Right lobe of liver (tissue), 6 donors: Measurements from ENCODE around the gene ERBB4. TPM values are rescaled to one million over a fixed set of nuclear protein-coding genes. Genes with fewer than 3 reads are reported as not detected.

Experiments used
- ATAC-seq, 4 donors: fragments of 200-7000 bp; cut with Tn5 transposase; one replicate each; pipeline ENCODE4 v1.9.1; 2020; ENCODE audit warnings: mild to moderate bottlenecking in 4 of 4, moderate library complexity in 4 of 4
- DNase-seq, 3 donors: peaks; one replicate each; pipeline ENCODE4 v3.0.0-alpha.2; 2020
- H3K27ac ChIP-seq, 3 donors: fragments of 200-600 bp; one replicate each; pipeline ENCODE4 v1.8.0; 2022
- H3K27me3 ChIP-seq, 2 donors: fragments of 200-600 bp; one replicate each; pipeline ENCODE4 v1.8.0; 2022
- H3K36me3 ChIP-seq, 4 donors: fragments of 200-600 bp; sonication (generic) in 1 of 4; one replicate each; pipeline versions ENCODE4 v1.5.1 to v1.8.0; 2017 to 2022; ENCODE audit warnings: control low read depth in 1 of 4
- H3K4me1 ChIP-seq, 4 donors: fragments of 200-600 bp; sonication (generic) in 1 of 4; one replicate each; pipeline versions ENCODE4 v1.5.1 to v1.8.0; 2017 to 2022; ENCODE audit warnings: control low read depth in 1 of 4
- H3K4me3 ChIP-seq, 3 donors: fragments of 200-600 bp; one replicate each; pipeline ENCODE4 v1.8.0; 2022
- H3K9me3 ChIP-seq, 4 donors: fragments of 200-600 bp; sonication (generic) in 1 of 4; one replicate each; pipeline versions ENCODE4 v1.5.1 to v1.8.0; 2017 to 2022; ENCODE audit warnings: control low read depth in 1 of 4
- CTCF ChIP-seq, 4 donors: fragments of 200-600 bp in 3 of 4; fragments of 450-650 bp in 1 of 4; IDR thresholded peaks; one replicate each; pipeline versions ENCODE4 v1.5.1 to v1.8.0; 2016 to 2022; ENCODE audit warnings: antibody characterized with exemption in 4 of 4, mild to moderate bottlenecking in 2 of 4
- POLR2A ChIP-seq: fragments of 450-650 bp; IDR thresholded peaks from one replicate; pipeline ENCODE4 v1.6.1; 2017; ENCODE audit warnings: antibody characterized with exemption, mild to moderate bottlenecking
- WGBS: methylation state at CpG from one replicate; pipeline ENCODE4 v1.1.6; 2018; ENCODE audit warnings: low coverage, low lambda C conversion rate; ENCODE audit not compliant: insufficient coverage; ENCODE audit errors: missing lambda C conversion rate; 5-methylcytosine and 5-hydroxymethylcytosine counted together
- intact Hi-C, 2 donors: fragments of 100-400 bp; cut with DNase I; formaldehyde crosslinking; loops; one replicate each; pipeline versions ENCODE4 v1.11.2 to v1.14.1; 2022
- total RNA-seq, 6 experiments: library from RNA; depleted of rRNA in 2 of 6; stranded (reverse); fragments of >200 nt in 2 of 6; fragmentation: NEBNext Ultra II Directional in 3 of 6; extraction: Animal tissue kit (Norgen Biotek cat#: 25700) in 3 of 6; gene quantifications; one replicate each; pipeline versions ENCODE4 v1.1.0 to v1.2.4, GENCODE V29; 2016 to 2023
- donor health status: DM: no; HTN: yes; CAD: no.
- donor health status: DM: no; HTN: no; CAD: no.
- donor health status: DM: no; HTN: no; CAD: no.
- donor health status: DM: no; HTN: yes; CAD: no.
- donor health status: DM: no; HTN: yes; CAD: no.

The ERBB4 gene
- total RNA-seq, 6 experiments from 2014 or later = 0.02 to 0.59 (median 0.08) TPM; not detected in 2

GRCh38 chr2:212311807-212312404, 226.7 kb downstream of the ERBB4 start:
- TF ChIP-seq POLR2A (no peak), CTCF (IDR thresholded peaks at IDR 0.05) (no peak)
- Histone ChIP-seq H3K36me3 (no peaks in the 10 kb centered on the region), H3K4me1 (no peaks in the 10 kb centered on the region), H3K27me3 (no peaks in the 10 kb centered on the region), H3K27ac (no peak overlapping the region), H3K9me3 (no peaks in the 10 kb centered on the region), H3K4me3 (no peak overlapping the region)
- no peak for ATAC-seq
- no peak for DNase-seq
- intact Hi-C loops = no loop called here
- WGBS = 40% methylated on average over 3 of the region's 3 CpGs

- ATAC-seq (no peak), DNase-seq (no peak)
- Histone ChIP-seq H3K4me3 (no peak overlapping the region), H3K4me1 (no peaks in the 10 kb centered on the region), H3K9me3 (no peaks in the 10 kb centered on the region), H3K27me3 (no peaks in the 10 kb centered on the region), H3K36me3 (no peaks in the 10 kb centered on the region), H3K27ac (no peak overlapping the region)
- WGBS = 46% methylated on average over 2 of the region's 2 CpGs
- TF ChIP-seq POLR2A = no peak
- no peak for TF ChIP-seq CTCF (IDR thresholded peaks at IDR 0.05)
- intact Hi-C loops = no loop called here
Measured at GRCh38 chr2:212299943-212300342, 238.7 kb downstream of the ERBB4 start.

GRCh38 chr2:212299333-212299732, 239.3 kb downstream of the ERBB4 start:
- intact Hi-C loops = no loop called here
- H3K4me3 ChIP-seq = no peak overlapping the region
- no peaks in the 10 kb centered on the region for H3K36me3 ChIP-seq
- no peaks in the 10 kb centered on the region for H3K4me1 ChIP-seq
- no peaks in the 10 kb centered on the region for H3K9me3 ChIP-seq
- H3K27me3 ChIP-seq = no peaks in the 10 kb centered on the region
- 36% methylated on average over 3 of the region's 3 CpGs for WGBS
- H3K27ac ChIP-seq = no peak overlapping the region
- DNase-seq = no peak
- TF ChIP-seq POLR2A = no peak
- no peak for TF ChIP-seq CTCF (IDR thresholded peaks at IDR 0.05)
- no peak for ATAC-seq

- Histone ChIP-seq H3K27ac (no peak overlapping the region), H3K4me3 (no peak overlapping the region), H3K9me3 (no peaks in the 10 kb centered on the region), H3K4me1 (no peaks in the 10 kb centered on the region), H3K27me3 (no peaks in the 10 kb centered on the region), H3K36me3 (no peaks in the 10 kb centered on the region)
- ATAC-seq (no peak), DNase-seq (no peak)
- TF ChIP-seq CTCF (IDR thresholded peaks at IDR 0.05) (no peak), POLR2A (no peak)
- intact Hi-C loops = no loop called here
- 42% methylated on average over 3 of the region's 3 CpGs for WGBS
Measured at GRCh38 chr2:212295571-212295970, 243.0 kb downstream of the ERBB4 start.

- Histone ChIP-seq H3K36me3 (no peaks in the 10 kb centered on the region), H3K27ac (no peak overlapping the region), H3K9me3 (no peaks in the 10 kb centered on the region), H3K4me1 (no peaks in the 10 kb centered on the region), H3K4me3 (no peak overlapping the region), H3K27me3 (no peaks in the 10 kb centered on the region)
- TF ChIP-seq CTCF (IDR thresholded peaks at IDR 0.05) (no peak), POLR2A (no peak)
- WGBS = 43% methylated on average over 2 of the region's 2 CpGs
- DNase-seq = no peak
- ATAC-seq = no peak
- intact Hi-C loops = no loop called here
Measured at GRCh38 chr2:212294816-212295215, 243.8 kb downstream of the ERBB4 start.
